ENCODE data around the gene ADAMTS1.

ADAMTS1 gene

GRCh38 chr21:26836528-26836927 is 8.7 kb downstream of the ADAMTS1 start:
- Histone ChIP-seq H3K27me3 (replicated peaks; ENCODE audit: control insufficient read depth, insufficient read depth, low read length, poor library complexity, severe bottlenecking) (no peaks in the 10 kb centered on the region), H3K36me3 (ENCODE audit: control insufficient read depth, insufficient read depth, low read length) (no peaks in the 10 kb centered on the region), H3K4me1 (ENCODE audit: control insufficient read depth, insufficient read depth, low read length, poor library complexity, severe bottlenecking) (no peaks in the 10 kb centered on the region), H3K4me3 (ENCODE audit: insufficient read depth, low read depth, low read length, poor library complexity, severe bottlenecking) (no peak overlapping the region), H3K9me3 (ENCODE audit: control insufficient read depth, low read length) (no peaks in the 10 kb centered on the region), H3K27ac (ENCODE audit: insufficient read depth, low read length, poor library complexity, severe bottlenecking) (no peak overlapping the region)
- DNase-seq, result no peak

DNA sequence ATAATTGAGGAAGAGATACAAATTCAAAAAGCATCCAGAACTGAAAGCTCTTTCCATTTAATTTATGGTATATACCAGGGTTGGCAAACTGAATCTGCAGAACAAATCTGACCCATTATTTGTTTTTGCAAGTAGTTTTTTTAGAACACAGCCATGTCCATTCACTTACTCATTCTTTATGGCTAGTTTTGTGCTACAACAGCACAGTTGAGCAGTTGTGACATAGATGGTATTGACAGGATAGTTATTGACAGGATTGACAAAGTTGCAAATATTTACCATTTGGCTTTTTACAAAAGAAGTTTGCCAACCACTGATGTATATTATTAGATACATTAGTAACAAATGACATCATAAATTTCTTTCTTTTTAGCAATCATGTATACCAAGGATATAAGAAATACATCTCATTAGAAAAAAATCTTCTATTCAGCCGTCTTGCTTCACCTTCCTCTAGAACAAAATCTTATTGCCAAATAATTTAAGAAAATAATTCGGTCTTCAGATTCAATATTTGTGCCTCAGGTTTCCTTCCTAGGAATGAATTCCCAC is 9.4 kb downstream of the ADAMTS1 start:
- no peak overlapping the region for H3K27ac ChIP-seq (ENCODE audit: insufficient read depth, low read length, poor library complexity, severe bottlenecking)
- DNase-seq, result no peak
- no peaks in the 10 kb centered on the region for H3K27me3 ChIP-seq (replicated peaks; ENCODE audit: control insufficient read depth, insufficient read depth, low read length, poor library complexity, severe bottlenecking)
- H3K4me3 ChIP-seq (ENCODE audit: insufficient read depth, low read depth, low read length, poor library complexity, severe bottlenecking), result no peak overlapping the region
- H3K4me1 ChIP-seq (ENCODE audit: control insufficient read depth, insufficient read depth, low read length, poor library complexity, severe bottlenecking), result no peaks in the 10 kb centered on the region
- H3K36me3 ChIP-seq (ENCODE audit: control insufficient read depth, insufficient read depth, low read length), result no peaks in the 10 kb centered on the region
- H3K9me3 ChIP-seq (ENCODE audit: control insufficient read depth, low read length), result no peaks in the 10 kb centered on the region

- Histone ChIP-seq H3K4me1 (ENCODE audit: control insufficient read depth, insufficient read depth, low read length, poor library complexity, severe bottlenecking) (no peaks in the 10 kb centered on the region), H3K36me3 (ENCODE audit: control insufficient read depth, insufficient read depth, low read length) (no peaks in the 10 kb centered on the region), H3K9me3 (ENCODE audit: control insufficient read depth, low read length) (no peaks in the 10 kb centered on the region), H3K27ac (ENCODE audit: insufficient read depth, low read length, poor library complexity, severe bottlenecking) (no peak overlapping the region), H3K4me3 (ENCODE audit: insufficient read depth, low read depth, low read length, poor library complexity, severe bottlenecking) (no peak overlapping the region), H3K27me3 (replicated peaks; ENCODE audit: control insufficient read depth, insufficient read depth, low read length, poor library complexity, severe bottlenecking) (no peaks in the 10 kb centered on the region)
- no peak for DNase-seq
Observed at GRCh38 chr21:26835027-26835713, 10.0 kb downstream of the ADAMTS1 start.

DNA sequence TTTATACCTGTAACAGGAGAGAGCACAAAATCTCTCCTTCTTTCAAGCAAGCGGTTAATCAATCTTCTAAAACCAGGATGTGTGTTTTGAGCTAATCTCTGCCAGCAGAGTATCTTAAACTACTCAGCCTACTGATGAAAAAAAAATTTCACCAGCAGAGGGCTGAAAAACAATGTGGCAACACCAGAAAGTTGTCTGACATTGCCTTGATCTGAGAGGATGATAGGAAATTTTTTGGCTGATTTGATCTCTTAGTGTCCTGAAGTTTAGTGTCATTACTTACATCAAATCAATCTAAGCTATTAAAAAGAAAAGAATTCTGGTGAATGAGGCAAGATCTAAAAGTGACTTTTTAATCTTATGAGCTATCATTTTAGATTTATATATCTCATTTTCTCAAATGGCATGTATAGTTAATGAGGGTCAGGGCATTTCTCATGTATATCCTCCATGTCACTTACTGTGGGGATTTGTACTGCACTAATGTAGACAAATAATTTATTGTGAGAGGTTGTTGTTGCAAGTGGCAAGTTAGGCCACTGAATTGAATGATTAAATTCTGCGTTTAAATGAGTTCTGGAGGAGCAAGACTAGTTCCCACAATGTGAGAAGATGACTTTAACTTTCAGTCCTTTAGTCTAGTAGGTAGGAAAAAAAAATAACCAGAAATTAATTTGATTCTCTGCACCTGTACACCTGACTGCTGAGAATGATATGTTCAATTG is 10.9 kb downstream of the ADAMTS1 start:
- H3K4me3 ChIP-seq (ENCODE audit: insufficient read depth, low read depth, low read length, poor library complexity, severe bottlenecking), result no peak overlapping the region
- no peaks in the 10 kb centered on the region for H3K36me3 ChIP-seq (ENCODE audit: control insufficient read depth, insufficient read depth, low read length)
- no peak for DNase-seq
- H3K27ac ChIP-seq (ENCODE audit: insufficient read depth, low read length, poor library complexity, severe bottlenecking), result no peak overlapping the region
- no peaks in the 10 kb centered on the region for H3K4me1 ChIP-seq (ENCODE audit: control insufficient read depth, insufficient read depth, low read length, poor library complexity, severe bottlenecking)
- H3K9me3 ChIP-seq (ENCODE audit: control insufficient read depth, low read length), result no peaks in the 10 kb centered on the region
- no peaks in the 10 kb centered on the region for H3K27me3 ChIP-seq (replicated peaks; ENCODE audit: control insufficient read depth, insufficient read depth, low read length, poor library complexity, severe bottlenecking)

GRCh38 chr21:26833460-26833939 is 11.7 kb downstream of the ADAMTS1 start:
- no peak overlapping the region for H3K27ac ChIP-seq (ENCODE audit: insufficient read depth, low read length, poor library complexity, severe bottlenecking)
- no peaks in the 10 kb centered on the region for H3K4me1 ChIP-seq (ENCODE audit: control insufficient read depth, insufficient read depth, low read length, poor library complexity, severe bottlenecking)
- H3K4me3 ChIP-seq (ENCODE audit: insufficient read depth, low read depth, low read length, poor library complexity, severe bottlenecking), result no peak overlapping the region
- no peaks in the 10 kb centered on the region for H3K27me3 ChIP-seq (replicated peaks; ENCODE audit: control insufficient read depth, insufficient read depth, low read length, poor library complexity, severe bottlenecking)
- H3K36me3 ChIP-seq (ENCODE audit: control insufficient read depth, insufficient read depth, low read length), result no peaks in the 10 kb centered on the region
- no peaks in the 10 kb centered on the region for H3K9me3 ChIP-seq (ENCODE audit: control insufficient read depth, low read length)
- no peak for DNase-seq

DNA sequence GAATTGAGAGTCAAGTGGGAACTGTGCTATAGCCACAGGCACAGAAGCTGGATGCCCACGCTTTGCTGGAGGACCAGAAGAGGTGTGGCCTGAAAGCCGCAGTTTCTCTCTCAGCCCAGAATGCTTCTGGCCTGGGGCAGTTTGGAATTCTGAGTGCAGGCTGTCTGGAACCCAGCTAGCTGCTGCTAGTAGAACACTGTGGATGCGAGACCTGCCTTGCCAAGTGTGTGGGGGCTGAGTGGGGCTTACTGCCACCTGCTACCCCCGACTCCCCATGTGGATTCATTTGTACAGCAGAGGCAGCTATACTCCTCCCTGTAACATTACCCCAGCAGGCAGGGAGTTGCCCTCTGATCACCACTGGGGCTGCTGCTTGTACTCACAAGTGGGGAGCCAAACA is 12.2 kb downstream of the ADAMTS1 start:
- H3K27ac ChIP-seq (ENCODE audit: insufficient read depth, low read length, poor library complexity, severe bottlenecking), result no peak overlapping the region
- H3K4me3 ChIP-seq (ENCODE audit: insufficient read depth, low read depth, low read length, poor library complexity, severe bottlenecking), result no peak overlapping the region
- H3K36me3 ChIP-seq (ENCODE audit: control insufficient read depth, insufficient read depth, low read length), result no peaks in the 10 kb centered on the region
- H3K4me1 ChIP-seq (ENCODE audit: control insufficient read depth, insufficient read depth, low read length, poor library complexity, severe bottlenecking), result no peaks in the 10 kb centered on the region
- DNase-seq, result no peak
- H3K27me3 ChIP-seq (replicated peaks; ENCODE audit: control insufficient read depth, insufficient read depth, low read length, poor library complexity, severe bottlenecking), result no peaks in the 10 kb centered on the region
- no peaks in the 10 kb centered on the region for H3K9me3 ChIP-seq (ENCODE audit: control insufficient read depth, low read length)

DNA sequence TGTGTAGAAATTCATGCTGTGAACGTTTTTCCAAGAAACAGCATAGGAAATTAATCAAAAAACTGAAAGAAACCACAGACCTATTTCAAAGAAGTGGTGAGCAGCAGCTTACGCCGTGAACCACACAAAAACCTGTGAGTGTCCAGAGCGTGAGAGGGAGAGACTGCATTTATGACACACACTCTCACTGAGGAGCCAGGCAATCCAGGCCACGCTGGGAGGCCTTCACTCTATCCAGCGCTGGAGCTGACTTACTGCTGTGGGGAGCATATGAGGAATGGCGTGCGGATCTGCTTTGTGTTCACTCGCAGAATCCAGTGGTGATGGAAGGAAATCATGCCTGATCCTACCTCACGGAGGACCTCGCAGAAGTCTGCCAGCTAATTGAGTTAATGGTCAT is 12.7 kb downstream of the ADAMTS1 start:
- no peak for DNase-seq
- H3K4me1 ChIP-seq (ENCODE audit: control insufficient read depth, insufficient read depth, low read length, poor library complexity, severe bottlenecking), result no peaks in the 10 kb centered on the region
- no peaks in the 10 kb centered on the region for H3K9me3 ChIP-seq (ENCODE audit: control insufficient read depth, low read length)
- H3K27me3 ChIP-seq (replicated peaks; ENCODE audit: control insufficient read depth, insufficient read depth, low read length, poor library complexity, severe bottlenecking), result no peaks in the 10 kb centered on the region
- H3K4me3 ChIP-seq (ENCODE audit: insufficient read depth, low read depth, low read length, poor library complexity, severe bottlenecking), result no peak overlapping the region
- no peaks in the 10 kb centered on the region for H3K36me3 ChIP-seq (ENCODE audit: control insufficient read depth, insufficient read depth, low read length)
- H3K27ac ChIP-seq (ENCODE audit: insufficient read depth, low read length, poor library complexity, severe bottlenecking), result no peak overlapping the region

DNA sequence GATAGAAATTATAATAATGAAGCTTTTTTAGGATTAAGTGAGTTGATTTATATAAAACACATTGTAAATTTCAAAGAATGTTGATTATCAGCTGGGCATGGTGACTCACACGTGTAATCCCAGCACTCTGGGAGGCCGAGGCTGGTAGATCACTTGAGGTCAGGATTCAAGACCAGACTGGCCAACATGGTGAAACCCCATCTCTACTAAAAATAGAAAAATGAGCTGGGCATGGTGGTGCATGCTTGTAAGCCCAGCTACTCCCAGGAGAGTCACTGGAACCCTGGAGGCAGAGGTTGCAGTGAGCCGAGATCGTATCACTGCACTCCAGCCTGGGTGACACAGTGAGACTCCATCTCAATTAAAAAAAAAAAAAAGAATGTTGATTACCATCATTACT is 18.4 kb downstream of the ADAMTS1 start:
- Histone ChIP-seq H3K27me3 (replicated peaks; ENCODE audit: control insufficient read depth, insufficient read depth, low read length, poor library complexity, severe bottlenecking) (no peaks in the 10 kb centered on the region), H3K4me3 (ENCODE audit: insufficient read depth, low read depth, low read length, poor library complexity, severe bottlenecking) (no peak overlapping the region), H3K9me3 (ENCODE audit: control insufficient read depth, low read length) (no peaks in the 10 kb centered on the region), H3K36me3 (ENCODE audit: control insufficient read depth, insufficient read depth, low read length) (no peaks in the 10 kb centered on the region), H3K27ac (ENCODE audit: insufficient read depth, low read length, poor library complexity, severe bottlenecking) (no peak overlapping the region), H3K4me1 (ENCODE audit: control insufficient read depth, insufficient read depth, low read length, poor library complexity, severe bottlenecking) (no peaks in the 10 kb centered on the region)
- no peak for DNase-seq

- no peaks in the 10 kb centered on the region for H3K27me3 ChIP-seq (replicated peaks; ENCODE audit: control insufficient read depth, insufficient read depth, low read length, poor library complexity, severe bottlenecking)
- H3K4me1 ChIP-seq (ENCODE audit: control insufficient read depth, insufficient read depth, low read length, poor library complexity, severe bottlenecking), result no peaks in the 10 kb centered on the region
- H3K9me3 ChIP-seq (ENCODE audit: control insufficient read depth, low read length), result no peaks in the 10 kb centered on the region
- no peak for DNase-seq
- no peak overlapping the region for H3K27ac ChIP-seq (ENCODE audit: insufficient read depth, low read length, poor library complexity, severe bottlenecking)
- no peak overlapping the region for H3K4me3 ChIP-seq (ENCODE audit: insufficient read depth, low read depth, low read length, poor library complexity, severe bottlenecking)
- H3K36me3 ChIP-seq (ENCODE audit: control insufficient read depth, insufficient read depth, low read length), result no peaks in the 10 kb centered on the region
Observed at GRCh38 chr21:26820509-26820908, 24.7 kb downstream of the ADAMTS1 start.

DNA sequence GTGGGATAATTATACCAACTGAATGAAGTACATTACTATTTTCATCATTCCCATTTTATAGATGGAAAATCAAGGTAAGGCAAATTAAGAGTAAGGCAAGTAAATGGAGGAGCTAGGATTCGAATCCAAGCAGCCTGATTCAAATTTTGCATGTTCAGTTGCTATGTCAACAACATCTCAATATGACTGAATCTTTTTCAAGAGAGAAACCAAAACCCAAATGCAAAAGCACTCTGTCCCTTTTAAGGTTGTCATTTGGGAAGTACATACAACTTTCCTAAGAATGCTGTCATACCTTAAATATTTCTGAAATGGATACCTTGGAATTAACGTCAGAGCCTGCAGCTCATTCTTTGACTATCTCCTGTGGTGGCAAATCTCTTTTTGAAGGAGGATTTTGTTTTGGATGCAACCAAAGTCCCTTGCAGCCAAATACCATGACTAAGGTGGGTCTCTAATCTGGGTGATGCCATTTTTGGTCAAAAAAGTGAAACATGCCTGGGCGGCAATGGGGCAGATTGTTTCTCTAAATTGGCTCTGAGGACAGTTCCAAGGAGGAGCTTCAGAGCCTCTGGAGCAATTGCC is 25.4 kb downstream of the ADAMTS1 start:
- H3K9me3 ChIP-seq (ENCODE audit: control insufficient read depth, low read length), result no peaks in the 10 kb centered on the region
- no peaks in the 10 kb centered on the region for H3K36me3 ChIP-seq (ENCODE audit: control insufficient read depth, insufficient read depth, low read length)
- DNase-seq, result no peak
- H3K27me3 ChIP-seq (replicated peaks; ENCODE audit: control insufficient read depth, insufficient read depth, low read length, poor library complexity, severe bottlenecking), result no peaks in the 10 kb centered on the region
- no peak overlapping the region for H3K27ac ChIP-seq (ENCODE audit: insufficient read depth, low read length, poor library complexity, severe bottlenecking)
- no peaks in the 10 kb centered on the region for H3K4me1 ChIP-seq (ENCODE audit: control insufficient read depth, insufficient read depth, low read length, poor library complexity, severe bottlenecking)
- no peak overlapping the region for H3K4me3 ChIP-seq (ENCODE audit: insufficient read depth, low read depth, low read length, poor library complexity, severe bottlenecking)

Measured in effector memory CD4-positive, alpha-beta T cell (primary cell).